Measurements from ENCODE around the gene TNRC6C.

DNA sequence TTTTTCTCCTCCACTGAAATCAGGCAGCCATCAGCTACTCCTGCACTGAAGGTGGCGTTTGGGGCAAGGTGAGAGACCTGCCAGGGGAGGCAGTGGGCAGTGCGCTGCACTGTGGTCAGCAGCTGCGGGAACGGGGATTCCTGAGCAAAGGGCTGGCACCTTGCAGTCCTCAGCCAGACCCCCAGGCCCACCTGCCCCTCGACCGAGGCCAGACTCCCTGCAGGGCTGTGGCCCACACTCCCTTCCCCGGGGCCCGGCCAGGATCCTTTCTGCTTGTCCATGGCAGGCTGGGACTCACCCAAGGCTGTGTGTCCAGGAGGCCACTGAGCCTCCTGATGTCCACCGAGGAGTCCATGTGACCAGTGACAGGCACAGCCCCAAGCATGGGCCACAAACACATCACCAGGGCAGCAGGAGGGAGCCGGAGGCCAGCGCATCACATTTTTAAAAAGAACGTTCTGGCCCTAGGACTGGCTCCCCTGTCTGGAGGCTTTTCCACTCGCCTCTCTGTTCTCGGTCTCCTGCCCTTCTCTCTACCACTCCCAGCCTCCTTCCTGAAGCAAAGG lies 28.5 kb upstream of the TNRC6C start:
- TF ChIP-seq, protein P1, sequence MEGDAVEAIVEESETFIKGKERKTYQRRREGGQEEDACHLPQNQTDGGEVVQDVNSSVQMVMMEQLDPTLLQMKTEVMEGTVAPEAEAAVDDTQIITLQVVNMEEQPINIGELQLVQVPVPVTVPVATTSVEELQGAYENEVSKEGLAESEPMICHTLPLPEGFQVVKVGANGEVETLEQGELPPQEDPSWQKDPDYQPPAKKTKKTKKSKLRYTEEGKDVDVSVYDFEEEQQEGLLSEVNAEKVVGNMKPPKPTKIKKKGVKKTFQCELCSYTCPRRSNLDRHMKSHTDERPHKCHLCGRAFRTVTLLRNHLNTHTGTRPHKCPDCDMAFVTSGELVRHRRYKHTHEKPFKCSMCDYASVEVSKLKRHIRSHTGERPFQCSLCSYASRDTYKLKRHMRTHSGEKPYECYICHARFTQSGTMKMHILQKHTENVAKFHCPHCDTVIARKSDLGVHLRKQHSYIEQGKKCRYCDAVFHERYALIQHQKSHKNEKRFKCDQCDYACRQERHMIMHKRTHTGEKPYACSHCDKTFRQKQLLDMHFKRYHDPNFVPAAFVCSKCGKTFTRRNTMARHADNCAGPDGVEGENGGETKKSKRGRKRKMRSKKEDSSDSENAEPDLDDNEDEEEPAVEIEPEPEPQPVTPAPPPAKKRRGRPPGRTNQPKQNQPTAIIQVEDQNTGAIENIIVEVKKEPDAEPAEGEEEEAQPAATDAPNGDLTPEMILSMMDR (IDR thresholded peaks at IDR 0.05), result no peak
- no peak for TF ChIP-seq POLR2A (IDR thresholded peaks at IDR 0.05)

Data from suprapubic skin (tissue), 3 donors.